A549 (cell line): Measurements from ENCODE around the gene RAB29. TPM values are rescaled to one million over a fixed set of nuclear protein-coding genes. Genes with fewer than 3 reads are reported as not detected.

ENCODE experiments used
- ATAC-seq, 2 experiments: fragments of 200-7000 bp in 1 of 2; fragments of >200 bp in 1 of 2; cut with Nextera tagmentation in 1 of 2; cut with Tn5 transposase in 1 of 2; 3 replicates each; pipeline versions ENCODE4 v1.8.0 to v1.9.1; 2018 to 2020; ENCODE audit warnings: mild to moderate bottlenecking in 1 of 2, moderate library complexity in 1 of 2
- CTCF ChIA-PET: fragments of 300-600 bp; sonication (Branson Sonifier 250); formaldehyde crosslinking; extraction: SDS; loops from one replicate; lab custom pipeline; 2021; ENCODE audit warnings: antibody characterized with exemption, inconsistent platforms; lab: Yijun Ruan, JAX
- POLR2A ChIA-PET: fragments of 350-600 bp; formaldehyde crosslinking; extraction: SDS; loops from one replicate; lab custom pipeline; 2021; ENCODE audit warnings: antibody characterized with exemption, inconsistent platforms; lab: Yijun Ruan, JAX
- DNase-seq, 2 experiments: peaks; one replicate each; pipeline versions ENCODE4 v3.0.0 to v3.0.0-alpha.2; 2011 to 2016; ENCODE audit warnings: low read depth in 1 of 2, low spot score in 1 of 2
- FAIRE-seq: peaks from 2 replicates; lab custom pipeline; 2011; peaks lifted over from hg19 to GRCh38; lab: Jason Lieb, UNC
- H3K27ac ChIP-seq, 2 experiments: fragments of >200 bp; sonication (Bioruptor Twin); formaldehyde crosslinking; 3 replicates each; pipeline ENCODE4 v1.5.1; 2016 to 2017
- H3K4me1 ChIP-seq: fragments of >200 bp; sonication (Bioruptor Twin); formaldehyde crosslinking; 3 replicates; pipeline ENCODE4 v1.6.1; 2016
- H3K4me2 ChIP-seq: fragments of >200 bp; sonication (Bioruptor Twin); formaldehyde crosslinking; 3 replicates; pipeline ENCODE4 v1.6.1; 2016
- H3K4me3 ChIP-seq: fragments of >200 bp; sonication (Bioruptor Twin); formaldehyde crosslinking; 3 replicates; pipeline ENCODE4 v1.5.1; 2016
- H3K9me3 ChIP-seq: fragments of >200 bp; sonication (Bioruptor Twin); formaldehyde crosslinking; 3 replicates; pipeline ENCODE4 v1.6.1; 2016
- ATOH8 ChIP-seq: fragments of 250-450 bp; sonication (Bioruptor Pico); IDR thresholded peaks from 2 replicates; pipeline ENCODE4 v1.5.0; 2020; ENCODE audit warnings: low read depth, mild to moderate bottlenecking, moderate library complexity
- BHLHE40 ChIP-seq: IDR thresholded peaks from 2 replicates; pipeline ENCODE4 v1.6.1; 2012; ENCODE audit warnings: low read depth, low read length, inconsistent platforms
- CBX2 ChIP-seq: fragments of 200-600 bp; sonication (generic); IDR thresholded peaks from 2 replicates; pipeline ENCODE4 v1.6.1; 2016; ENCODE audit warnings: low read depth, mild to moderate bottlenecking, borderline replicate concordance
- CHD2 ChIP-seq: fragments of 150-350 bp; IDR thresholded peaks from 2 replicates; pipeline ENCODE4 v1.6.1; 2014; ENCODE audit warnings: low read length; ENCODE audit not compliant: partially characterized antibody
- CHD4 ChIP-seq: fragments of 200-600 bp; sonication (generic); IDR thresholded peaks from 2 replicates; pipeline ENCODE4 v1.6.1; 2016; ENCODE audit warnings: antibody characterized with exemption, mild to moderate bottlenecking, borderline replicate concordance
- CTCF ChIP-seq: fragments of >200 bp; sonication (Bioruptor Twin); formaldehyde crosslinking; IDR thresholded peaks from 3 replicates; pipeline ENCODE4 v1.5.1; 2016
- EP300 ChIP-seq, 2 experiments: fragments of >200 bp; sonication (Bioruptor Twin); formaldehyde crosslinking; IDR thresholded peaks; 2 replicates in 1 of 2; 3 replicates in 1 of 2; pipeline ENCODE4 v1.6.1; 2016 to 2017
- ESRRA ChIP-seq: fragments of 150-350 bp; IDR thresholded peaks from 2 replicates; pipeline ENCODE4 v1.6.1; 2014; ENCODE audit warnings: mild to moderate bottlenecking, low read length, borderline replicate concordance
- FOSL2 ChIP-seq, 2 experiments: fragments of 450-650 bp in 1 of 2; fragments of >200 bp in 1 of 2; sonication (Bioruptor Twin) in 1 of 2; formaldehyde crosslinking; IDR thresholded peaks; 2 replicates each; pipeline versions ENCODE4 v1.5.0 to v1.6.1; 2016 to 2020; ENCODE audit warnings: mild to moderate bottlenecking in 1 of 2, moderate library complexity in 1 of 2
- FOXS1 ChIP-seq: fragments of 250-450 bp; sonication (Bioruptor Pico); IDR thresholded peaks from 2 replicates; pipeline ENCODE4 v1.5.0; 2020; ENCODE audit warnings: mild to moderate bottlenecking, moderate library complexity
- KDM1A ChIP-seq: fragments of 200-600 bp; sonication (generic); IDR thresholded peaks from 2 replicates; pipeline ENCODE4 v1.6.1; 2016; ENCODE audit warnings: low read depth, mild to moderate bottlenecking
- MYC ChIP-seq: IDR thresholded peaks from 2 replicates; pipeline ENCODE4 v1.6.1; 2012; ENCODE audit warnings: mild to moderate bottlenecking, inconsistent platforms, low read length, improper control_type of control experiment, borderline replicate concordance
- NR3C1 ChIP-seq: fragments of >200 bp; sonication (Bioruptor Twin); formaldehyde crosslinking; IDR thresholded peaks from 3 replicates; pipeline ENCODE4 v1.6.1; 2017
- PHF8 ChIP-seq: fragments of 200-600 bp; sonication (generic); IDR thresholded peaks from 2 replicates; pipeline ENCODE4 v1.6.1; 2016; ENCODE audit warnings: low read depth, mild to moderate bottlenecking, antibody characterized with exemption, moderate library complexity, borderline replicate concordance
- RARB ChIP-seq: fragments of 250-450 bp; sonication (Bioruptor Pico); IDR thresholded peaks from 2 replicates; pipeline ENCODE4 v1.8.0; 2021; ENCODE audit warnings: mild to moderate bottlenecking, moderate library complexity
- RCOR1 ChIP-seq: fragments of 150-350 bp; IDR thresholded peaks from 2 replicates; pipeline ENCODE4 v1.6.1; 2014; ENCODE audit warnings: antibody characterized with exemption, low read length, low read depth
- REST ChIP-seq: fragments of 200-600 bp; sonication (generic); IDR thresholded peaks from 2 replicates; pipeline ENCODE4 v1.6.1; 2016; ENCODE audit warnings: antibody characterized with exemption, mild to moderate bottlenecking, moderate library complexity
- TFCP2L1 ChIP-seq: fragments of 250-450 bp; sonication (Bioruptor Pico); IDR thresholded peaks from 2 replicates; pipeline ENCODE4 v1.5.0; 2021; ENCODE audit warnings: mild to moderate bottlenecking
- TP53 ChIP-seq: fragments of 250-450 bp; sonication (Bioruptor Pico); IDR thresholded peaks from 2 replicates; pipeline ENCODE4 v1.5.0; 2021; ENCODE audit warnings: mild to moderate bottlenecking, moderate library complexity
- ZNF302 ChIP-seq: fragments of 250-450 bp; sonication (Bioruptor Pico); IDR thresholded peaks from 2 replicates; pipeline ENCODE4 v1.9.0; 2021; ENCODE audit warnings: inconsistent platforms, mild to moderate bottlenecking, moderate library complexity
- WGBS: methylation state at CpG from one replicate; pipeline ENCODE4 v1.1.6; 2017; ENCODE audit errors: missing lambda C conversion rate; 5-methylcytosine and 5-hydroxymethylcytosine counted together
- polyA plus RNA-seq, 4 experiments: library from polyadenylated mRNA; depleted of rRNA in 3 of 4; stranded (reverse); fragments of >200 nt; fragmentation: RNase III in 1 of 4; extraction: RNeasy Plus Mini Kit Qiagen cat#74134 plus additional on column Dnase treatment in 1 of 4; gene quantifications; 2 replicates in 3 of 4; 3 replicates in 1 of 4; pipeline ENCODE4 v1.2.3, GENCODE V29; 2011 to 2017

The RAB29 gene
- polyA plus RNA-seq, 2 of the 4 experiments (the other 2 are of a cell fraction): 9.8 to 17.9 TPM

- CTCF ChIA-PET: interaction anchor here (0.9 to 2.0 kb wide), 6 partner anchors 25 to 160 kb away, joined by 3 to 6 read pairs (median 4); no protein-coding TSS in a partner anchor
- POLR2A ChIA-PET: no interaction called here
- TF ChIP-seq CHD4 (no peak), RCOR1 (no peak), FOXS1 (CRISPR knock-in tag) (no peak), TP53 (CRISPR knock-in tag) (no peak), CTCF (no peak), TFCP2L1 (CRISPR knock-in tag) (no peak), ESRRA (no peak), KDM1A (no peak), CBX2 (no peak), CHD2 (no peak), ATOH8 (CRISPR knock-in tag) (no peak), NR3C1 (no peak), REST (no peak), MYC (no peak), ZNF302 (CRISPR knock-in tag) (no peak), EP300 (IDR thresholded peaks at IDR 0.05) (no peak), PHF8 (no peak)
- Histone ChIP-seq H3K4me1 (peaks cover 8% of the 10 kb centered on the region), H3K4me3 (no peak overlapping the region), H3K4me2 (no peak overlapping the region), H3K9me3 (no peaks in the 10 kb centered on the region), H3K27ac (no peak overlapping the region)
- DNase-seq (no peak), FAIRE-seq (no peak), ATAC-seq (no peak)
- 82% methylated on average over 3 of the region's 3 CpGs for WGBS
These were observed 42.1 kb upstream of the RAB29 start for GRCh38 chr1:205817364-205817763.

- Histone ChIP-seq H3K4me2 (peak overlapping the region; percentile 93), H3K4me3 (peak overlapping the region; percentile 76), H3K4me1 (peaks cover 19% of the 10 kb centered on the region), H3K27ac (peak overlapping the region; percentile 81 to 98), H3K9me3 (no peaks in the 10 kb centered on the region)
- no peak for FAIRE-seq
- peak in 1 of 2 experiments; percentile 68; a peak in 4 of 6 replicates for ATAC-seq
- CTCF ChIA-PET: interaction anchor here (0.9 to 11.5 kb wide), 3 partner anchors 19 to 164 kb away, joined by 3 to 120 read pairs (median 7); no protein-coding TSS in a partner anchor
- WGBS: 16% methylated on average over 14 of the region's 14 CpGs
- DNase-seq: peak in 1 of 2 experiments; percentile 64
- TF ChIP-seq BHLHE40: no peak
- TF ChIP-seq FOSL2 (IDR thresholded peaks at IDR 0.05): no peak
- TF ChIP-seq FOSL2 (CRISPR knock-in tag; IDR thresholded peaks at IDR 0.05): no peak
- no peak for TF ChIP-seq CHD4
- no peak for TF ChIP-seq RARB
- POLR2A ChIA-PET: no interaction called here
These were observed 38.4 kb upstream of the RAB29 start for GRCh38 chr1:205813755-205814058.
